Large intestine (tissue), 3 donors: ENCODE data around the gene F10. TPM values are rescaled to one million over a fixed set of nuclear protein-coding genes. Genes with fewer than 3 reads are reported as not detected.
"Not testable (repeated sequence)": the region's sequence is repeated elsewhere in the genome, so short reads cannot be mapped to it uniquely, and the experiment has no call there.

Experiments used
- DNase-seq, 2 donors: peaks; one replicate each; pipeline versions ENCODE4 v3.0.0 to v3.0.0-alpha.2; 2013
- H3K27ac ChIP-seq: one replicate; pipeline ENCODE4 v1.5.1; 2013; ENCODE audit warnings: low read length
- H3K27me3 ChIP-seq: 2 replicates; pipeline ENCODE4 v1.6.1; 2013; ENCODE audit warnings: low read length; ENCODE audit not compliant: control insufficient read depth, insufficient read depth
- H3K36me3 ChIP-seq: 2 replicates; pipeline ENCODE4 v1.6.1; 2013; ENCODE audit warnings: low read length; ENCODE audit not compliant: control insufficient read depth, insufficient read depth
- H3K4me1 ChIP-seq: one replicate; pipeline ENCODE4 v1.6.1; 2013; ENCODE audit warnings: low read length; ENCODE audit not compliant: control insufficient read depth, insufficient read depth
- H3K4me3 ChIP-seq: one replicate; pipeline ENCODE4 v1.5.1; 2013; ENCODE audit warnings: low read length
- H3K9me3 ChIP-seq: one replicate; pipeline ENCODE4 v1.6.1; 2013; ENCODE audit warnings: mild to moderate bottlenecking, low read depth, low read length, moderate library complexity; ENCODE audit not compliant: control insufficient read depth
- WGBS: methylation state at CpG from one replicate; pipeline ENCODE4 v1.1.5; 2013; ENCODE audit warnings: low lambda C conversion rate; ENCODE audit not compliant: insufficient coverage; 5-methylcytosine and 5-hydroxymethylcytosine counted together
- polyA plus RNA-seq: library from polyadenylated mRNA; unstranded; fragments of 120-200 nt; gene quantifications from one replicate; pipeline ENCODE4 v1.2.1, GENCODE V29; 2013

F10 gene
- polyA plus RNA-seq, 1 donor, result 125 TPM

DNA sequence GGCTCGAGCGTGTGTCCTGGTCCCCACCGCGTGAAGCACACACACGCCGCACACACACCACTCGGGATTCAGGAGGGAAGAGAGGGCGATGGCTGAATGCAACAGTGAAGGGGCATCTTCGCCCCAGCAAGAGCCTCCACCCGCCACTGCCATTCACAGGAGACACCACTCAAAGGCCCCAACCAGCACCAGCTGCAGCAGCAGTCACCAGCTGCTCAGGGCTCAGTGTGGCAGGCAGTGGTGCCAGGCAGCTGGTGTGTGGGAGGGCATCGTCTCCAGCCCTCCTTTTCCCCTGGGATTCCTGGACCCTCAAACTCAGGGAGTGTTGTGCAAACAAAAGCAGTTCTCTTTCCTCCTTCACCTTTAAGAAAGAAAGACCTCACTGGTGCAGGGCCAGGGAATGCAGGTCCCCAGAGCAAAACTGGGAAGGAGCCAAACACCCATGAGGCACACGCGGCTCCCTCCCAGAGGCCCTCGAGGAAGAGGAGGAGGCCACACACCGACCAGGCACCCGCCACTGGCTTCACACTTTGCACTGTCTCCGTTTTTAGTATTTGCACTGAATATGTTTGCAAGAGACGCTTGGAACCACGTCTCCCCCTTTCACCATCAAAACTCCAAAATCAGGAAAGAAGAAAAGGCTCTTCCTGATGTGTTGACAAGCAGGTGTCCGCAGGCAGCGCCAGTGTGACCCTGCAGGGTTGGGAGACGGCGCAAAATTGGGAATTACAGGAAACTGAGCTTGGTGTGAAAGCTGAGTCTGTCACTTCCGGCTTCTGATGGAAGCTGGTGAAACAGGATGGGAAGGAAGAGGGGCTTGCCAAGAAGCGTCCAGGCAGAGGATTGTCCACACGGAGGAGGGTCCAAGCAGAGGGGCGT, 43.5 kb upstream of the F10 start:
- DNase-seq, result no peak
- no CpG with 5 or more reads among the region's 27 CpGs for WGBS
- no peak overlapping the region for H3K4me3 ChIP-seq
- peaks cover 6% of the 10 kb centered on the region for H3K9me3 ChIP-seq
- no peak overlapping the region for H3K27ac ChIP-seq
- no peaks in the 10 kb centered on the region for H3K27me3 ChIP-seq
- no peaks in the 10 kb centered on the region for H3K4me1 ChIP-seq
- peaks cover 62% of the 10 kb centered on the region for H3K36me3 ChIP-seq

DNA sequence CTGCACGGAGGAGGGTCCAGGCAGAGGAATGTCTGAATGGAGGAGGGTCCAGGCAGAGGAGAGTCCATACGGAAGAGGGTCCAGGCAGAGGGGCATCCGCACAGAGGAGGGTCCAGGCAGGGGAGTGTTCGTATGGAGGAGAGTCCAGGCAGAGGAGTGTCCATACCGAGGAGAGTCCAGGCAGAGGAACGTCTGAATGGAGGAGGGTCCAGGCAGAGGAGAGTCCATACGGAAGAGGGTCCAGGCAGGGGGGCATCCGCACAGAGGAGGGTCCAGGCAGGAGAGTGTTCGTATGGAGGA, 42.9 kb upstream of the F10 start:
- H3K9me3 ChIP-seq, H3K27ac ChIP-seq, H3K27me3 ChIP-seq, DNase-seq, H3K4me3 ChIP-seq, H3K4me1 ChIP-seq: not testable (repeated sequence)
- peaks cover 56% of the 10 kb centered on the region for H3K36me3 ChIP-seq
- WGBS, result 100% methylated on average over 1 of the region's 9 CpGs

GRCh38 chr13:113080361-113080831, 42.2 kb upstream of the F10 start:
- peaks cover 53% of the 10 kb centered on the region for H3K36me3 ChIP-seq
- no peak overlapping the region for H3K27ac ChIP-seq
- WGBS, result no CpG with 5 or more reads among the region's 18 CpGs
- H3K4me3 ChIP-seq, result no peak overlapping the region
- no peak for DNase-seq
- peaks cover 8% of the 10 kb centered on the region for H3K9me3 ChIP-seq
- H3K27me3 ChIP-seq, result no peaks in the 10 kb centered on the region
- H3K4me1 ChIP-seq, result no peaks in the 10 kb centered on the region

GRCh38 chr13:113080901-113081521, 41.6 kb upstream of the F10 start:
- no peaks in the 10 kb centered on the region for H3K4me1 ChIP-seq
- no peak overlapping the region for H3K27ac ChIP-seq
- H3K36me3 ChIP-seq, result peaks cover 48% of the 10 kb centered on the region
- no peaks in the 10 kb centered on the region for H3K27me3 ChIP-seq
- no peak for DNase-seq
- no CpG with 5 or more reads among the region's 25 CpGs for WGBS
- no peak overlapping the region for H3K4me3 ChIP-seq
- H3K9me3 ChIP-seq, result peaks cover 8% of the 10 kb centered on the region

GRCh38 chr13:113082198-113083021, 40.2 kb upstream of the F10 start:
- peaks cover 45% of the 10 kb centered on the region for H3K36me3 ChIP-seq
- H3K4me3 ChIP-seq, result no peak overlapping the region
- WGBS, result no CpG with 5 or more reads among the region's 26 CpGs
- H3K27ac ChIP-seq, result no peak overlapping the region
- H3K9me3 ChIP-seq, result peaks cover 6% of the 10 kb centered on the region
- no peaks in the 10 kb centered on the region for H3K27me3 ChIP-seq
- DNase-seq, result no peak
- no peaks in the 10 kb centered on the region for H3K4me1 ChIP-seq

GRCh38 chr13:113083022-113083373, 39.6 kb upstream of the F10 start:
- no peak overlapping the region for H3K4me3 ChIP-seq
- H3K9me3 ChIP-seq, result peaks cover 6% of the 10 kb centered on the region
- WGBS, result no CpG with 5 or more reads among the region's 10 CpGs
- H3K27me3 ChIP-seq, result no peaks in the 10 kb centered on the region
- H3K27ac ChIP-seq, result no peak overlapping the region
- H3K36me3 ChIP-seq, result peaks cover 47% of the 10 kb centered on the region
- no peaks in the 10 kb centered on the region for H3K4me1 ChIP-seq
- DNase-seq, result no peak

DNA sequence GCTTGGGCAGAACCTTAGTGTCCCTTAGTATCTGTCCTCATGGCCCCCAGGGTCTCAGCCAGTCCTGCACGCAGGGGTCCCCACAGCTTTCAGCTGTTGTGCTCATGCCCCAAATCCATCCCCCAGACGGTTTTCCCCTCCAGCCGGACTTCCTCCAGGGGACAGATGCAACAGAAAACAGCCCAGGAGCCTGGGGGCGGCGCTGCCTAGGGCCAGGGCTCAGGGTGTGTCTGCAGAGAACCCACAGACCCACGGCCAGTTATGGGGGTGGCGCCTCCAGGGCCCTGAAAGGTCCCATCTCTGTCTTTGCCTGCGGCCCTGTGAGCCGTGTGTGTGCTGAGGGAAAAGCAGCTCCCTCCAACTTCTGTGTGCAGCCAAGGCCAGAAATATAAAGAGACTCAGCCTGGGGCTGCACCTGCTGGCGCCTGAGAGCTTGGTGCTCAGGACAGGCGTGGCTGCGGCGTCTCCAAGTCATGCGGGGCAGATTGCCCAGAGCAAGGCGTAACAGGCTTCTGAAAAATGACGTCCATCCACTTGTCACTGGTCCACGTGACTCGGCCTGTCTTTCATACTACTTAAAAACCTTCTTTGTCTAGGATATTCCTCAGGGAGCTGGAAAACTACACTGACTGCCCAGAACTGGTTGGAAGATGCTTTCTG, 39.1 kb upstream of the F10 start:
- Histone ChIP-seq H3K9me3 (peaks cover 2% of the 10 kb centered on the region), H3K27ac (no peak overlapping the region), H3K36me3 (peaks cover 51% of the 10 kb centered on the region), H3K4me3 (no peak overlapping the region), H3K27me3 (no peaks in the 10 kb centered on the region), H3K4me1 (no peaks in the 10 kb centered on the region)
- WGBS, result no CpG with 5 or more reads among the region's 18 CpGs
- no peak for DNase-seq

GRCh38 chr13:113084094-113084942, 38.3 kb upstream of the F10 start:
- Histone ChIP-seq H3K27me3 (no peaks in the 10 kb centered on the region), H3K36me3 (peaks cover 50% of the 10 kb centered on the region), H3K4me3 (no peak overlapping the region), H3K4me1 (no peaks in the 10 kb centered on the region), H3K9me3 (peaks cover 2% of the 10 kb centered on the region), H3K27ac (no peak overlapping the region)
- WGBS, result no CpG with 5 or more reads among the region's 25 CpGs
- no peak for DNase-seq

- H3K4me1 ChIP-seq, result no peaks in the 10 kb centered on the region
- peaks cover 2% of the 10 kb centered on the region for H3K9me3 ChIP-seq
- no peaks in the 10 kb centered on the region for H3K27me3 ChIP-seq
- peaks cover 56% of the 10 kb centered on the region for H3K36me3 ChIP-seq
- no peak overlapping the region for H3K4me3 ChIP-seq
- no CpG with 5 or more reads among the region's 24 CpGs for WGBS
- no peak for DNase-seq
- H3K27ac ChIP-seq, result no peak overlapping the region
Observed at GRCh38 chr13:113084943-113085540, 37.6 kb upstream of the F10 start.
